ENCODE results near the gene KISS1. TPM values are rescaled to one million over a fixed set of nuclear protein-coding genes. Genes with fewer than 3 reads are reported as not detected.
"Not testable (repeated sequence)": the region's sequence is repeated elsewhere in the genome, so short reads cannot be mapped to it uniquely, and the experiment has no call there.

The KISS1 gene, protein sequence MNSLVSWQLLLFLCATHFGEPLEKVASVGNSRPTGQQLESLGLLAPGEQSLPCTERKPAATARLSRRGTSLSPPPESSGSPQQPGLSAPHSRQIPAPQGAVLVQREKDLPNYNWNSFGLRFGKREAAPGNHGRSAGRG
- not detected for polyA plus RNA-seq (ENCODE audit: low read depth in 6 of 6)

DNA sequence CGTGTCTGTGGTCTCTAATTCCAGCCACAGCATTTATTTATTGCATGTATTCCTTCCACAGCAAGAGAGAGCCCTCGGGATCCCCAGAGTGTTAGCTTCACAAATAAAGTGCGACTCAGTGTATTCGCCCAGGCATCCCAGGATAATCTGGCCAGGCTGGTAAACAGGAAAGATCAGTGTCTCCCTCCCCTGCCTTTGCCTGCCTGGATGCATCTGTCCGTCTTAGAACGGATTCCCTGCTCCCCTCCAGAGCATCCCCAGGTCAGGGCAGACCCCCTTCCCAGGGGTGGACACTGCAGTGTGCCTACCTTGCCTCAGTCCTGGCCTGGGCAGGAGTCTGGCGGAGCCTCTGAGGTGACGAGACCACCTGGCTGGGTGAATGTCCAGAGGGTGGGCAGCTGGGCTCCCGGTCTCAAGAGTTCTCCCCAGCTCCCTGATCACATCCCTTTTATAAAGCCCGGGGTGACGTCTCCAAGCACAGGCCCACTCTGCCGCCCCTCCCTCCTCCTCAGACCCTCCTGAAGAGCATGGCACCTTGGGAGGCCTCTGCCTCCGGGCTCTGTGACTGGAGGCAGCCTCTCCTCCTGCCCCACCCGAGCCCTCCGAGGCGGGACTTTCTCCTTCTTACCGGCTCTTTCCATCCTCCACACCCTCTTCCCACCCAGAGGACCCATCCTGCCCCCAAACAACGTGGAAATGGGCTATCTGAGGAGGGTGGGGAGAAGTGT is at the start of gene KISS1:
TSS of gene KISS1 (minus strand) at position 424 of the 728 bp plus-strand sequence. CDS start 3,615 bp downstream, outside the sequence.
- DNase-seq, result no peak
- Mint-ChIP-seq H3K27me3 (peaks cover 15 to 23% (median 19%) of the 10 kb centered on the region in 3 donors), H3K36me3 (no peaks in the 10 kb centered on the region), H3K4me1 (peaks cover 0 to 4% (median 1%) of the 10 kb centered on the region in 3 donors), H3K4me3 (no peak within 1 kb of the TSS), H3K27ac (peak within 1 kb of the TSS in 1 of 6 donors; percentile 34), H3K9me3 (no peaks in the 10 kb centered on the region)
- ATAC-seq (ENCODE audit: low read depth in 2 of 2), result no peak

DNA sequence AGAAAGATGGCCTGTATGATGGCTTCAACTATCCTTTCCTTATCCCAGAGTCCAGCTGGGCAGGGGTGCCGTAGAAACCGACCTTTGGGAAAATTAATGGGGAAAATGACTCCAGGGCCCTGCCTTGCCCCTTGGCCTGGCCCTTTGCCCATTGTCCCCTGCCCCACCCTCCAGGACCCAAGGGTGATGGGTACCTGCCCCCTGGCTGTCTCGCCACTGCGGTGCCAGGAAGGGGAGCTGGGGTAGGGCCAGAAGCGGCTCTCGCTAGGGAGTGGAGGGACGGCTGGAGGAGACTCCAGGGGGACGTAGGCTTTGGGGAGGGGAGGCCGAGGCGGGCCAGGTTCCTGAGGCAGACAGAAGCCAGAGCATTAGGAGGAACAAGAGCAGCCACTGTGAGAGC is 46.6 kb upstream of the KISS1 start:
- no peaks in the 10 kb centered on the region for H3K9me3 Mint-ChIP-seq
- no peak overlapping the region for H3K4me3 Mint-ChIP-seq
- no peak overlapping the region for H3K27ac Mint-ChIP-seq
- no peak for DNase-seq
- no peaks in the 10 kb centered on the region for H3K36me3 Mint-ChIP-seq
- H3K4me1 Mint-ChIP-seq, result no peaks in the 10 kb centered on the region
- peaks cover 5 to 16% (median 10%) of the 10 kb centered on the region in 3 donors for H3K27me3 Mint-ChIP-seq
- no peak for ATAC-seq (ENCODE audit: low read depth in 2 of 2)

DNA sequence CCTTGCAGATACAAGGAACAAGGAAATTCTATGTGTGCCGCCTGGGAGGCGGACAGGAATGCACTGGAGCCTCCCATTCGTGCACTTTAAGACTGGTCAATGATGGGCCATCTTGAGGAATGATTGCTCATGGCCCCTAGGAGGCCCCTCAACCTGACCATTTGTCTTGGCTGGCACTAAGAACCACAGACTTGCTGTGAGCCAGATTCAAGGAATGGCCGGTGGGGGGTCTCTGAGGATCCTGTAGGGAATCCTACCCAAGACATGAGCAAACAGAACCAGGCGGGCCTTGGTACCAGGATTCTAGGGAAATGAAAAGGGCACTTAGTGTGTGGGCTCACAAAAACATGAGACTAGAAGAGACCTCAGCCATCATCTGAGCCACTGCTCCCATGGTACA is 45.6 kb upstream of the KISS1 start:
- H3K4me3 Mint-ChIP-seq, result no peak overlapping the region
- no peak overlapping the region for H3K27ac Mint-ChIP-seq
- H3K27me3 Mint-ChIP-seq, result peaks cover 3 to 11% (median 5%) of the 10 kb centered on the region in 3 donors
- no peaks in the 10 kb centered on the region for H3K36me3 Mint-ChIP-seq
- DNase-seq, result no peak
- H3K4me1 Mint-ChIP-seq, result no peaks in the 10 kb centered on the region
- H3K9me3 Mint-ChIP-seq, result no peaks in the 10 kb centered on the region
- no peak for ATAC-seq (ENCODE audit: low read depth in 2 of 2)

DNA sequence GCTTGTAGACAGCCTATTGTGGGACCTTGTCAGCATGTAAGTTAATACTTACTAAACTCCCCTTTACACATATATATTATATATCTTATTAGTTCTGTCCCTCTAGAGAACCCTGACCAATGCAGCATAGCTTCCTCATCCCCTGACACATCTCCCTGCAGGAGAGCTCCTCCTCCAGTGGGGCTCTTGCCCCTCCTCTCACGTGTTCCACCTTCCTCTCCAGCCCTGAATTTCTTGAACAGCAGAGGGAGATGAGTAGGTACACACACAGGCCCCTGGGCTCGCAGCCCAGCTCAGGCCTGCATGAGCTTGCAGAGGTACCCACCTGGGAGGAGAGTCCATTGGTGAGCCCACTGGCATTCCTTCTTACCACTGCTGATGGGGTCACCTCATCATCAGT is 44.8 kb upstream of the KISS1 start:
- peak overlapping the region in 1 of 6 donors; percentile 73 for H3K27ac Mint-ChIP-seq

DNA sequence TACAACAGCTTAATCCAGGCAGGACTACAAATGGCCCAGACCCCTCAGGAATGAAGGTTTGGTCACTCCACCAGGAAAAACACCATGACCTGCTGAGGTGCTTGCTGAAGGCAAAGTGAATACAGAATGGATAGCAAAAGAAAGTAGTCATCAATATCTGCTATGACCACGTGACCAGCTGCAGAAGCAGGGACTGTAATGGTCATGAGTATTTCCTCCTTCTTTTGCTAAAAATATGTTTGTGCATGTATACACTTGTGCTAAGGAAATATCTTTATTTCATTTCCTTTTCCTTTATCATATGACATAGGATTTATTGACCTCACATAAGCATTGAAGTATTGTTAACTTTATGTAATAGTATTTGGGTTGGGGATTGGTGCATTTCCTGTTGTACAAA is 43.9 kb upstream of the KISS1 start:
- Mint-ChIP-seq H3K4me1 (no peaks in the 10 kb centered on the region), H3K27ac (no peak overlapping the region), H3K4me3 (no peak overlapping the region), H3K27me3 (peaks cover 0 to 17% (median 6%) of the 10 kb centered on the region in 3 donors), H3K9me3 (peaks cover 0 to 5% (median 0%) of the 10 kb centered on the region in 7 donors), H3K36me3 (no peaks in the 10 kb centered on the region)
- DNase-seq (no peak), ATAC-seq (ENCODE audit: low read depth in 2 of 2) (no peak)

More for the DNA sequence above, 44.8 kb upstream of the KISS1 start:
- ATAC-seq (ENCODE audit: low read depth in 2 of 2), result no peak
- peaks cover 1 to 12% (median 4%) of the 10 kb centered on the region in 3 donors for H3K27me3 Mint-ChIP-seq
- H3K4me1 Mint-ChIP-seq, result no peaks in the 10 kb centered on the region
- no peak overlapping the region for H3K4me3 Mint-ChIP-seq
- DNase-seq, result no peak
- H3K9me3 Mint-ChIP-seq, result peaks cover 0 to 3% (median 0%) of the 10 kb centered on the region in 7 donors
- no peaks in the 10 kb centered on the region for H3K36me3 Mint-ChIP-seq

DNA sequence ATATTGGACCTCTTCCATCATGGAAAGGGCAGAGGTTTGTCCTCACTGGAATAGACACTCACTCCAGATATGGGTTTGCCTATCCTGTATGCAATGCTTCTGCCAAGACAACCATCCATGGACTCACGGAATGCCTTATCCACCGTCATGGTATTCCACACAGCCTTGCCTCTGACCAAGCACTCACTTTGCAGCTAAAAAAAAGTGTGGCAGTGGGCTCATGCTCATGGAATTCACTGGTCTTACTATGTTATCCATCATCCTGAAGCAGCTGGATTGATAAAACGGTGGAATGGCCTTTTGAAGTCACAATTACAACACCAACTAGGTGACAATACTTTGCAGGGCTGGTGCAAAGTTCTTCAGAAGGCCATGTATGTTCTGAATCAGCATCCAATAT is 43.1 kb upstream of the KISS1 start:
- H3K27me3 Mint-ChIP-seq; H3K27ac Mint-ChIP-seq; H3K4me3 Mint-ChIP-seq; ATAC-seq (ENCODE audit: low read depth in 2 of 2); DNase-seq; H3K36me3 Mint-ChIP-seq; H3K4me1 Mint-ChIP-seq; H3K9me3 Mint-ChIP-seq: not testable (repeated sequence)

DNA sequence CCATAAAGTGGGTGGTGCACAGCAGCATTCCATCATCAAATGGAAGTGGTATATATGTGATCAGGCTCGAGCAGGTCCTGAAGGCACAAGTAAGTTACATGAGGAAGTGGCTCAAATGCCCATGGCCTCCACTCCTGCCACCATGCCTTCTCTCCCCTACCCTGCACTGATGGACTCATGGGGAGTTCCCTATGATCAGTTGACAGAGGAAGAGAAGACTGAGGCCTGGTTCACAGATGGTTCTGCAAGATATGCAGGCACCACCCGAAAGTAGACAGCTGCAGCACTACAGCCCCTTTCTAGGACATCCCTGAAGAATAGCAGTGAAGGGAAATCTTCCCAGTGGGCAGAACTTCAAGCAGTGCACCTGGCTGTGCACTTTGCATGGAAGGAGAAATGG is 42.2 kb upstream of the KISS1 start:
- H3K27ac Mint-ChIP-seq; ATAC-seq (ENCODE audit: low read depth in 2 of 2); DNase-seq; H3K36me3 Mint-ChIP-seq; H3K4me1 Mint-ChIP-seq; H3K9me3 Mint-ChIP-seq; H3K27me3 Mint-ChIP-seq; H3K4me3 Mint-ChIP-seq: not testable (repeated sequence)

DNA sequence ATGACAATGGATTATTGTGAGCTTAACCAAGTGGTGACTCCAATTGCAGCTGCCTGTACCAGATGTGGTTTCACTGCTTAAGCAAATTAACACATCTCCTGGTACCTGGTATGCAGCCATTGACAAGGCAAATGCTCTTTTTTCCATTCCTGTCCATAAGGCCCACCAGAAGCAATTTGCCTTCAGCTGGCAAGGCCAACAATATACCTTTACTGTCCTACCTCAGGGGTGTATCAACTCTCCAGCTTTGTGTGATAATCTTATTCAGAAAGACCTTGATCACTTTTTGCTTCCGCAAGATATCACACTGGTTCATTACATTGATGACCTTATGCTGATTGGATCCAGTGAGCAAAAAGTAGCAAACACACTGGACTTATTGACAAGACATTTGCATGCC is 41.2 kb upstream of the KISS1 start:
- H3K9me3 Mint-ChIP-seq, result not testable (repeated sequence)

DNA sequence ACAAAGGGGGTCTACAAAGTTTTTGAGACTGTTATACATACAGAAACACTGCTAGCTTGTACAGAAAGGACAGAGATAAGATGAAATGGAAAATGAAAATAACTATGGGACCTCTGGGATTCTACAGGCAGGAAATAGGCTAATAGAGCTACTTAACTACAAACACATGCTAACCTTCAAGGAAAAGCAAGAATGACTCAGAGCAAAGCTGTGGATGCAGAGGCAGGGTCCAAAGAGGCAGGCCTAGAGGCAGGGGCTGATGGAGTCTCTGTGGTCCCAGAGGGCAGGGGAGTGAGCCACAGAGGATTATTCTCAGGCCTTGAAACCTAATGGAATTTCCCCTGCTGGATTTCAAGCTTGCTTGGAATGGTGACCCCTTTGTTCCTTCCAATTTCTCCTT is 36.2 kb upstream of the KISS1 start:
- Mint-ChIP-seq H3K9me3 (peaks cover 0 to 7% (median 3%) of the 10 kb centered on the region in 7 donors), H3K4me1 (no peaks in the 10 kb centered on the region), H3K27me3 (peaks cover 0 to 8% (median 6%) of the 10 kb centered on the region in 3 donors), H3K4me3 (no peak overlapping the region), H3K27ac (no peak overlapping the region), H3K36me3 (no peaks in the 10 kb centered on the region)
- ATAC-seq (ENCODE audit: low read depth in 2 of 2) (no peak), DNase-seq (no peak)

More for the DNA sequence above, 41.2 kb upstream of the KISS1 start:
- H3K4me3 Mint-ChIP-seq; H3K27me3 Mint-ChIP-seq; H3K36me3 Mint-ChIP-seq; H3K27ac Mint-ChIP-seq; DNase-seq; H3K4me1 Mint-ChIP-seq; ATAC-seq (ENCODE audit: low read depth in 2 of 2): not testable (repeated sequence)

DNA sequence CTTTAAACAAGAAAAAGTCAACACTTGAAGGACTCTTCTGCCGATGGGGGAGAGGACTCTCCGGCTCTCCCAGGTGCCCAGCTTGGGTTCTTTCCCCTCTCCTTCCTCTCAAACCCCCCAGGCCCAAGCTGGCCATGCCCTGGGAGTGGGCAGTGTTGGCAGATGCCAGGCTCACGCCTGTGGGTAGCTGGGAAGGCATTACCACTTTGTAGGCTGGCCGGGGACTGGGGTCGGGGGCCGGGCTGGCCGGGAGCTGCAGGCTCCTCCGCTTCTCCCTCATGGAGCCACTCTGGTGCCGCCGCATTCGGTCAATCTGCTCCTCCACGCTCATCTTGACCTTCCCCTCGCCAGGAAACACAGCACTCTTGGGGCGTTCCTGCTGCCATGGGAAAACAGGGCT is 33.9 kb upstream of the KISS1 start:
- no peaks in the 10 kb centered on the region for H3K27me3 Mint-ChIP-seq
- DNase-seq, result no peak
- H3K4me3 Mint-ChIP-seq, result no peak overlapping the region
- H3K36me3 Mint-ChIP-seq, result no peaks in the 10 kb centered on the region
- ATAC-seq (ENCODE audit: low read depth in 2 of 2), result no peak
- H3K4me1 Mint-ChIP-seq, result no peaks in the 10 kb centered on the region
- H3K27ac Mint-ChIP-seq, result no peak overlapping the region
- peaks cover 0 to 4% (median 3%) of the 10 kb centered on the region in 7 donors for H3K9me3 Mint-ChIP-seq

DNA sequence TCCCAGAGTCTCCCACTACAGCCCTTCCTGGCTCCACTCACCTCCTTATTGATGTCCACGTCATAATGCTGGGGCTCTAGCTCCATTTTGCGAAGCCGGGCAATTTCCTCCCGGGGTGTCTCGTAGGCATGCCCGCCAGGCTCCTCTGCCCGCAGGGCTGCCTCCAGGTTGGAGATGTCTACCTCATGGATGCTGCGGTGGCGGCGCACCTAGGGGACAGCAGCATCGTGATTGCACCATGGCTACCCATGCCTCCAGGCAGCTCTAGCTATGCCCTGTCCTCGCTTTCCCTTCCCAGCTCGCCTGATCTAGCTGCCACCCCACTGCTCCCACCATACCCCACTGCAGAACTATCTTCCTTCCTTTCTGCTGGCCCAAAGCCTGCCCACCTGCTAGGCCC is 32.6 kb upstream of the KISS1 start:
- DNase-seq, result no peak
- no peak for ATAC-seq (ENCODE audit: low read depth in 2 of 2)
- Mint-ChIP-seq H3K27me3 (no peaks in the 10 kb centered on the region), H3K4me1 (no peaks in the 10 kb centered on the region), H3K4me3 (no peak overlapping the region), H3K36me3 (no peaks in the 10 kb centered on the region), H3K9me3 (peaks cover 0 to 4% (median under 1%) of the 10 kb centered on the region in 7 donors), H3K27ac (no peak overlapping the region)

DNA sequence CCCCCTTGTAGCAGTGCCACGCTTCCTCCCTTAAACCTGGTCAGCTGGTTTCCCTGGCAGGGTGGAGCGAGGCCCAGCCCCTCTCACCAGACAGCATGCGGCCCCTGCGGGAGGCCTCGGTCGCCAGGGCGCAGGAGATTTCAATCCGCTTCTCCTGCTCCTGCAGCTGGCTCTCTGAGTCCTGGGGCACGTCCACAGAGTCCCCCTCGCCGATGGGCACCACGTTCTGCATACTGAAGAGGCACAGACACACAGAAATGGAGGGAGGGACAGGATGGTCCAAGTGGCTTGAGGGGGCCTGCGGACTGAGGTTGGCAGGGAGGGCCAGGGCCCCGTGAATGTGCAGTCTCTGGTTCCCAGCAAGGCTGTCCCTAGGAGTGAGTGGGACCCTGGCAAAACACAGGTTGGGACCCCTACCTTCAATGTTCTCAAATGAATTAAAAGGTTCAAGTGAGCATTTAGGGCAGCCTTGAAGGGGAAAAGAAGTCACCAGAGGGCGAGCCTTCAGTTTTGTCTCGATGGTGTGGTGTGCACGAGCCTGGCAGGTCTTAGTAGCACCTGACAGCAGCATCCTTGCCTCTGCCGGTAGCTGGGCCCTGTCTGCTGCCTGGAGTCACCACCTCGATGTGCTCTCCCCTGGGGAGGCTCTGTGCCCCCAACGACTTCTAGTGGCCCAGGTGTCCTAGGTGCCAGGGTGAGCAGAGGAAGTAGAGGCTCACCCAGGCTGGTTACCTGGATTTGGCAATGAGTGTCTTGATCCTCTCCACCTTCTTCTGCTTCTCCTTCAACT is 31.9 kb upstream of the KISS1 start:
- no peak for ATAC-seq (ENCODE audit: low read depth in 2 of 2)
- Mint-ChIP-seq H3K9me3 (peaks cover 0 to 4% (median 0%) of the 10 kb centered on the region in 7 donors), H3K27ac (no peak overlapping the region), H3K4me1 (no peaks in the 10 kb centered on the region), H3K27me3 (no peaks in the 10 kb centered on the region), H3K4me3 (no peak overlapping the region), H3K36me3 (no peaks in the 10 kb centered on the region)
- DNase-seq, result no peak

DNA sequence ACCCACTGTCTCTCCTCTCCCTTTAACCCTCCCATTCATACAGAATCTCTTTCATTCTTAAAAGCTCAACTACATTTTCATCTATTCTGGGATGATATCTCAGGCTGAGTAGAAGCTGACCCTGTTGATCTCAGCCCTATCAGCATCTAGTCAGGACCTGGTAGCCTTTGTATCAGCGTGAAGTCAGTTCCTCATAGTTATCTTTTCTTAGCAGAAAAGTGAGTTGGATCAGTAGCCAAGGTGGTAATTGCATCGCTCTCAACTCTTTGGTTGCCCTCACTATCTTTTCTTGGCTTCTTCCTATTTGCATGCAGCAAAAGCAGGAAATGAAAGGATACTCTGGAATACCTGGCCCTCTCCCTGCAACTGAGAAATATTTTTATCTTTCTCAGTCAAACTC is 31.1 kb upstream of the KISS1 start:
- DNase-seq (no peak), ATAC-seq (ENCODE audit: low read depth in 2 of 2) (no peak)
- no peaks in the 10 kb centered on the region for H3K4me1 Mint-ChIP-seq
- no peaks in the 10 kb centered on the region for H3K36me3 Mint-ChIP-seq
- peaks cover 0 to 4% (median 0%) of the 10 kb centered on the region in 7 donors for H3K9me3 Mint-ChIP-seq
- peaks cover 0 to 7% (median 0%) of the 10 kb centered on the region in 3 donors for H3K27me3 Mint-ChIP-seq
- peak overlapping the region in 2 of 6 donors; percentile 1 to 45 for H3K27ac Mint-ChIP-seq
- H3K4me3 Mint-ChIP-seq, result no peak overlapping the region
